Measurements from ENCODE around the gene STK32C.

The STK32C gene

GRCh38 chr10:132274986-132275385 is 32.8 kb downstream of the STK32C start:
- no peak for TF ChIP-seq CTCF (IDR thresholded peaks at IDR 0.05; ENCODE audit: insufficient read depth, low read depth, low read length, missing control alignments)
- DNase-seq (ENCODE audit: low read depth) = no peak
- H3K4me3 ChIP-seq (ENCODE audit: low read length) = no peak overlapping the region

- TF ChIP-seq CTCF (IDR thresholded peaks at IDR 0.05; ENCODE audit: insufficient read depth, low read depth, low read length, missing control alignments) = no peak
- H3K4me3 ChIP-seq (ENCODE audit: low read length) = no peak overlapping the region
- DNase-seq (ENCODE audit: low read depth) = no peak
Observed at GRCh38 chr10:132274581-132274980, 33.2 kb downstream of the STK32C start.

- no peak for TF ChIP-seq CTCF (IDR thresholded peaks at IDR 0.05; ENCODE audit: insufficient read depth, low read depth, low read length, missing control alignments)
- DNase-seq (ENCODE audit: low read depth) = no peak
- no peak overlapping the region for H3K4me3 ChIP-seq (ENCODE audit: low read length)
Observed at GRCh38 chr10:132273966-132274365, 33.8 kb downstream of the STK32C start.

- H3K4me3 ChIP-seq (ENCODE audit: low read length) = no peak overlapping the region
- DNase-seq (ENCODE audit: low read depth) = no peak
- no peak for TF ChIP-seq CTCF (IDR thresholded peaks at IDR 0.05; ENCODE audit: insufficient read depth, low read depth, low read length, missing control alignments)
Observed at GRCh38 chr10:132273304-132273944, 34.3 kb downstream of the STK32C start.

GRCh38 chr10:132272231-132272971 is 35.3 kb downstream of the STK32C start:
- TF ChIP-seq CTCF (IDR thresholded peaks at IDR 0.05; ENCODE audit: insufficient read depth, low read depth, low read length, missing control alignments) = no peak
- no peak overlapping the region for H3K4me3 ChIP-seq (ENCODE audit: low read length)
- no peak for DNase-seq (ENCODE audit: low read depth)

GRCh38 chr10:132271458-132272230 is 36.1 kb downstream of the STK32C start:
- no peak for DNase-seq (ENCODE audit: low read depth)
- no peak for TF ChIP-seq CTCF (IDR thresholded peaks at IDR 0.05; ENCODE audit: insufficient read depth, low read depth, low read length, missing control alignments)
- H3K4me3 ChIP-seq (ENCODE audit: low read length) = no peak overlapping the region
